IMR-90 (cell line): ENCODE results near the gene ECE2.

ENCODE experiments used
- BHLHE40 ChIP-seq: fragments of 150-350 bp; IDR thresholded peaks from 2 replicates; pipeline ENCODE4 v1.6.1; 2016; ENCODE audit warnings: mild to moderate bottlenecking, low read depth, low read length
- CHD1 ChIP-seq: IDR thresholded peaks from 2 replicates; pipeline ENCODE4 v1.6.1; 2012; ENCODE audit warnings: low read depth, low read length, improper control_type of control experiment
- CTCF ChIP-seq: conservative IDR thresholded peaks from 2 replicates; pipeline ENCODE4 v1.5.1; 2012; ENCODE audit warnings: mild to moderate bottlenecking, low read depth, low read length, improper control_type of control experiment
- ELK1 ChIP-seq: fragments of 150-350 bp; IDR thresholded peaks from 2 replicates; pipeline ENCODE4 v1.6.1; 2016; ENCODE audit warnings: low read depth, mild to moderate bottlenecking, low read length, moderate library complexity, borderline replicate concordance
- FOS ChIP-seq: fragments of 150-350 bp; IDR thresholded peaks from 2 replicates; pipeline ENCODE4 v1.6.1; 2016; ENCODE audit warnings: low read depth, low read length
- MAZ ChIP-seq: IDR thresholded peaks from 2 replicates; pipeline ENCODE4 v1.6.1; 2012; ENCODE audit warnings: low read depth, mild to moderate bottlenecking, low read length, improper control_type of control experiment, moderate library complexity, borderline replicate concordance
- MXI1 ChIP-seq: IDR thresholded peaks from 2 replicates; pipeline ENCODE4 v1.6.1; 2012; ENCODE audit warnings: low read depth, mild to moderate bottlenecking, low read length, moderate library complexity, borderline replicate concordance
- NFE2L2 ChIP-seq: fragments of 150-350 bp; IDR thresholded peaks from 2 replicates; pipeline ENCODE4 v1.6.1; 2016; ENCODE audit warnings: low read depth, mild to moderate bottlenecking, low read length
- POLR2A ChIP-seq: IDR thresholded peaks from 2 replicates; pipeline ENCODE4 v1.6.1; 2012; ENCODE audit warnings: mild to moderate bottlenecking, low read depth, low read length
- RAD21 ChIP-seq: IDR thresholded peaks from 2 replicates; pipeline ENCODE4 v1.6.1; 2012; ENCODE audit warnings: low read length, improper control_type of control experiment
- RCOR1 ChIP-seq: IDR thresholded peaks from 2 replicates; pipeline ENCODE4 v1.6.1; 2012; ENCODE audit warnings: mild to moderate bottlenecking, low read length, improper control_type of control experiment; ENCODE audit not compliant: insufficient replicate concordance
- RFX5 ChIP-seq: IDR thresholded peaks from 2 replicates; pipeline ENCODE4 v1.8.0; 2012; ENCODE audit warnings: low read depth, mild to moderate bottlenecking, low read length, moderate library complexity

GRCh38 chr3:184335661-184336546 is 60.1 kb downstream of the ECE2 start:
- TF ChIP-seq CTCF (no peak), POLR2A (peak; percentile 61), RFX5 (no peak), BHLHE40 (no peak), CHD1 (no peak), RAD21 (no peak), ELK1 (no peak), MXI1 (peak; percentile 66; the same call in 1 of the 2 replicates), FOS (peak; percentile 28; the same call in 1 of the 2 replicates), NFE2L2 (no peak), RCOR1 (no peak), MAZ (no peak; the same call in 1 of the 2 replicates)
